Transverse colon (tissue), 4 donors: Measurements from ENCODE around the gene HBEGF. TPM values are rescaled to one million over a fixed set of nuclear protein-coding genes. Genes with fewer than 3 reads are reported as not detected.

ENCODE experiments used
- DNase-seq: peaks from one replicate; pipeline ENCODE4 v3.0.0-alpha.2; 2019
- H3K27ac ChIP-seq, 4 donors: fragments of 200-600 bp; sonication (generic); 2 replicates each; pipeline ENCODE4 v1.5.1; 2016 to 2018; ENCODE audit warnings: inconsistent platforms in 4 of 4
- H3K27me3 ChIP-seq: fragments of 200-600 bp; sonication (generic); 2 replicates; pipeline ENCODE4 v1.5.1; 2017; ENCODE audit warnings: inconsistent platforms
- H3K36me3 ChIP-seq, 4 donors: fragments of 200-600 bp; sonication (generic); 2 replicates each; pipeline ENCODE4 v1.5.1; 2017 to 2019; ENCODE audit warnings: inconsistent platforms in 4 of 4
- H3K4me1 ChIP-seq, 4 donors: fragments of 200-600 bp; sonication (generic); 2 replicates each; pipeline ENCODE4 v1.5.1; 2017 to 2020; ENCODE audit warnings: inconsistent platforms in 4 of 4
- H3K4me3 ChIP-seq, 4 donors: fragments of 200-600 bp; sonication (generic); 1 replicate in 1 of 4; 2 replicates in 3 of 4; pipeline versions ENCODE4 v1.5.1 to v1.6.1; 2017 to 2019; ENCODE audit warnings: inconsistent platforms in 4 of 4
- H3K9me3 ChIP-seq, 2 donors: fragments of 200-600 bp; sonication (generic); 2 replicates each; pipeline ENCODE4 v1.5.1; 2017 to 2019; ENCODE audit warnings: inconsistent platforms in 2 of 2
- CTCF ChIP-seq, 5 experiments: fragments of 200-600 bp in 3 of 5; fragments of 450-650 bp in 2 of 5; sonication (generic) in 3 of 5; IDR thresholded peaks; 1 replicate in 2 of 5; 2 replicates in 3 of 5; pipeline ENCODE4 v1.5.1; 2016 to 2017; ENCODE audit warnings: antibody characterized with exemption in 5 of 5, inconsistent platforms in 3 of 5, mild to moderate bottlenecking in 2 of 5, moderate library complexity in 1 of 5
- EP300 ChIP-seq: sonication (generic); formaldehyde crosslinking; IDR thresholded peaks from one replicate; pipeline ENCODE4 v1.6.1; 2017; ENCODE audit warnings: antibody characterized with exemption, low read depth
- POLR2A ChIP-seq: fragments of 450-650 bp; IDR thresholded peaks from one replicate; pipeline ENCODE4 v1.6.1; 2016; ENCODE audit warnings: antibody characterized with exemption, mild to moderate bottlenecking, moderate library complexity
- POLR2AphosphoS5 ChIP-seq, 3 donors: sonication (generic); formaldehyde crosslinking; IDR thresholded peaks; one replicate each; pipeline ENCODE4 v1.6.1; 2016; ENCODE audit warnings: antibody characterized with exemption in 3 of 3
- WGBS, 2 donors: methylation state at CpG; one replicate each; pipeline ENCODE4 v1.1.5; 2018; ENCODE audit warnings: low coverage in 1 of 2; 5-methylcytosine and 5-hydroxymethylcytosine counted together
- in situ Hi-C, 4 donors: fragments of 200-750 bp; cut with MboI; loops; one replicate each; pipeline versions ENCODE4 v1.15.0 to v1.15.1; 2017; ENCODE audit warnings: low sequenced_read_pairs in 3 of 4, low pct_ligation_motif_present in 1 of 4, low pct_unique_long_range_greater_than_20kb in 1 of 4
- intact Hi-C: fragments of 100-400 bp; cut with DNase I; formaldehyde crosslinking; loops from one replicate; pipeline ENCODE4 v1.15.1; 2023; ENCODE audit warnings: low total_unique reads
- total RNA-seq, 4 donors: library from RNA; depleted of rRNA; stranded (reverse); fragments of >200 nt; gene quantifications; one replicate each; pipeline ENCODE4 v1.1.0, GENCODE V29; 2016

HBEGF gene
- total RNA-seq, 4 donors from 2014 or later, result 10.5 to 40.0 (median 35.6) TPM

- in situ Hi-C loops (no loop called here), intact Hi-C loops (no loop called here)
- WGBS, 2 donors, result 36 to 44% methylated on average over 2 to 8 of the region's 9 CpGs
- Histone ChIP-seq H3K4me3 (no peak overlapping the region), H3K4me1 (peaks cover 14 to 25% (median 17%) of the 10 kb centered on the region in 4 donors), H3K27me3 (no peaks in the 10 kb centered on the region), H3K9me3 (no peaks in the 10 kb centered on the region), H3K36me3 (no peaks in the 10 kb centered on the region), H3K27ac (peak overlapping the region; percentile 58 to 78 (median 68))
- DNase-seq, result no peak
- TF ChIP-seq POLR2A, result no peak
These were observed 23.4 kb downstream of the HBEGF start for GRCh38 chr5:140322751-140323731.

GRCh38 chr5:140321796-140322195, 24.6 kb downstream of the HBEGF start:
- H3K36me3 ChIP-seq, result no peaks in the 10 kb centered on the region
- peak; percentile 36 for DNase-seq
- TF ChIP-seq POLR2AphosphoS5 (IDR thresholded peaks at IDR 0.05), result peak in 1 of 3 donors; percentile 6
- TF ChIP-seq EP300, result no peak
- H3K4me1 ChIP-seq, result peaks cover 14 to 25% (median 17%) of the 10 kb centered on the region in 4 donors
- no peaks in the 10 kb centered on the region for H3K9me3 ChIP-seq
- H3K27ac ChIP-seq, result no peak overlapping the region
- in situ Hi-C loops (no loop called here), intact Hi-C loops (no loop called here)
- WGBS, 2 donors, result 50 to 77% methylated on average over 1 to 2 of the region's 2 CpGs
- no peaks in the 10 kb centered on the region for H3K27me3 ChIP-seq
- H3K4me3 ChIP-seq, result no peak overlapping the region

GRCh38 chr5:140319833-140320232, 26.6 kb downstream of the HBEGF start:
- WGBS, 2 donors, result 87% methylated on average over 1 of the region's 1 CpG; no CpG with 5 or more reads in 1 of the 2 donors
- in situ Hi-C loops, result no loop called here
- H3K9me3 ChIP-seq, result no peaks in the 10 kb centered on the region

GRCh38 chr5:140318792-140319191, 27.6 kb downstream of the HBEGF start:
- H3K36me3 ChIP-seq, result no peaks in the 10 kb centered on the region
- 51 to 75% methylated on average over 4 of the region's 4 CpGs for WGBS, 2 donors
- no peak for TF ChIP-seq EP300
- no peak for TF ChIP-seq POLR2AphosphoS5 (IDR thresholded peaks at IDR 0.05)
- TF ChIP-seq CTCF (IDR thresholded peaks at IDR 0.05), result no peak
- H3K27me3 ChIP-seq, result no peaks in the 10 kb centered on the region
- in situ Hi-C loops, result no loop called here
- peaks cover 13 to 18% (median 14%) of the 10 kb centered on the region in 4 donors for H3K4me1 ChIP-seq
- intact Hi-C loops, result no loop called here
- no peaks in the 10 kb centered on the region for H3K9me3 ChIP-seq
- no peak overlapping the region for H3K4me3 ChIP-seq
- DNase-seq, result no peak
- H3K27ac ChIP-seq, result no peak overlapping the region

More at GRCh38 chr5:140319833-140320232, 26.6 kb downstream of the HBEGF start:
- no peak overlapping the region for H3K4me3 ChIP-seq
- TF ChIP-seq POLR2AphosphoS5 (IDR thresholded peaks at IDR 0.05) (no peak), EP300 (no peak), CTCF (IDR thresholded peaks at IDR 0.05) (no peak), POLR2A (no peak)
- no peaks in the 10 kb centered on the region for H3K36me3 ChIP-seq
- H3K4me1 ChIP-seq, result peaks cover 14 to 25% (median 17%) of the 10 kb centered on the region in 4 donors
- no peak for DNase-seq
- H3K27ac ChIP-seq, result no peak overlapping the region
- intact Hi-C loops, result no loop called here
- H3K27me3 ChIP-seq, result no peaks in the 10 kb centered on the region

- Histone ChIP-seq H3K27me3 (no peaks in the 10 kb centered on the region), H3K27ac (no peak overlapping the region), H3K36me3 (no peaks in the 10 kb centered on the region), H3K9me3 (no peaks in the 10 kb centered on the region), H3K4me1 (peaks cover 4 to 12% (median 4%) of the 10 kb centered on the region in 4 donors), H3K4me3 (no peak overlapping the region)
- WGBS, 2 donors, result 79 to 80% methylated on average over 5 of the region's 5 CpGs
- no peak for DNase-seq
- in situ Hi-C loops, result no loop called here
- intact Hi-C loops, result no loop called here
- no peak for TF ChIP-seq POLR2A
These were observed 28.5 kb downstream of the HBEGF start for GRCh38 chr5:140317859-140318258.
